Liver (tissue), 9 donors: ENCODE results near the gene HTR2A. TPM values are rescaled to one million over a fixed set of nuclear protein-coding genes. Genes with fewer than 3 reads are reported as not detected.

Experiments
- DNase-seq: peaks from one replicate; pipeline ENCODE4 v3.0.0-alpha.2; 2017; ENCODE audit warnings: low spot score
- H3K27ac ChIP-seq, 2 donors: one replicate each; pipeline ENCODE4 v1.7.0; 2013; ENCODE audit warnings: inconsistent platforms in 2 of 2, low read length in 2 of 2, control low read depth in 1 of 2, low read depth in 1 of 2, mild to moderate bottlenecking in 1 of 2
- H3K27me3 ChIP-seq, 4 donors: one replicate each; pipeline versions ENCODE4 v1.6.1 to v1.7.0; 2013; ENCODE audit warnings: low read length in 3 of 4, inconsistent platforms in 1 of 4, mild to moderate bottlenecking in 1 of 4, moderate library complexity in 1 of 4; ENCODE audit not compliant: control insufficient read depth in 4 of 4, insufficient read depth in 4 of 4
- H3K36me3 ChIP-seq, 4 donors: one replicate each; pipeline versions ENCODE4 v1.6.1 to v1.7.0; 2013; ENCODE audit warnings: low read length in 3 of 4, mild to moderate bottlenecking in 3 of 4, low read depth in 1 of 4, moderate library complexity in 1 of 4; ENCODE audit not compliant: control insufficient read depth in 4 of 4, insufficient read depth in 3 of 4
- H3K4me1 ChIP-seq, 4 donors: one replicate each; pipeline versions ENCODE4 v1.6.1 to v1.7.0; 2013; ENCODE audit warnings: low read length in 3 of 4, mild to moderate bottlenecking in 3 of 4, moderate library complexity in 1 of 4; ENCODE audit not compliant: control insufficient read depth in 4 of 4, insufficient read depth in 4 of 4
- H3K4me3 ChIP-seq, 3 donors: one replicate each; pipeline versions ENCODE4 v1.6.1 to v1.7.0; 2013; ENCODE audit warnings: low read length in 3 of 3, control low read depth in 1 of 3, low read depth in 1 of 3, mild to moderate bottlenecking in 1 of 3
- H3K9ac ChIP-seq, 2 donors: one replicate each; pipeline ENCODE4 v1.7.0; 2013; ENCODE audit warnings: low read length in 2 of 2, mild to moderate bottlenecking in 2 of 2, moderate library complexity in 2 of 2, control low read depth in 1 of 2, low read depth in 1 of 2
- H3K9me3 ChIP-seq, 4 donors: one replicate each; pipeline versions ENCODE4 v1.6.1 to v1.7.0; 2013; ENCODE audit warnings: low read length in 3 of 4; ENCODE audit not compliant: control insufficient read depth in 4 of 4
- FOXA1 ChIP-seq: IDR thresholded peaks from 2 replicates; pipeline ENCODE4 v1.6.1; 2016; ENCODE audit warnings: antibody characterized with exemption
- FOXA2 ChIP-seq: IDR thresholded peaks from 2 replicates; pipeline ENCODE4 v1.6.1; 2016; ENCODE audit warnings: antibody characterized with exemption
- HNF4A ChIP-seq, 2 donors: conservative IDR thresholded peaks; 2 replicates each; pipeline ENCODE4 v1.6.1; 2016; ENCODE audit warnings: antibody characterized with exemption in 2 of 2, mild to moderate bottlenecking in 2 of 2
- HNF4G ChIP-seq: IDR thresholded peaks from 2 replicates; pipeline ENCODE4 v1.6.1; 2016; ENCODE audit warnings: antibody characterized with exemption
- NR2F2 ChIP-seq: IDR thresholded peaks from 2 replicates; pipeline ENCODE4 v1.6.1; 2016; ENCODE audit warnings: antibody characterized with exemption
- RAD21 ChIP-seq, 2 donors: IDR thresholded peaks; 2 replicates each; pipeline ENCODE4 v1.6.1; 2016; ENCODE audit warnings: antibody characterized with exemption in 2 of 2, mild to moderate bottlenecking in 2 of 2
- SP1 ChIP-seq: IDR thresholded peaks from 2 replicates; pipeline ENCODE4 v1.6.1; 2018; ENCODE audit warnings: antibody characterized with exemption, mild to moderate bottlenecking
- TAF1 ChIP-seq: conservative IDR thresholded peaks from 2 replicates; pipeline ENCODE4 v1.6.1; 2016; ENCODE audit warnings: antibody characterized with exemption, mild to moderate bottlenecking
- WGBS: extraction: QIAGEN DNeasy Blood & Tissue Kit; methylation state at CpG from one replicate; pipeline ENCODE4 v1.1.7; 2013; 5-methylcytosine and 5-hydroxymethylcytosine counted together
- polyA plus RNA-seq, 2 donors: library from polyadenylated mRNA; stranded (reverse) in 1 of 2; unstranded in 1 of 2; fragments of 200-250 nt in 1 of 2; fragments of >200 nt in 1 of 2; fragmentation: Nextera tagmentation in 1 of 2; extraction: Ambion mirVana in 1 of 2; gene quantifications; one replicate each; pipeline versions ENCODE4 v1.2.1 to v1.2.3, GENCODE V29; 2013 to 2015
- total RNA-seq, 2 donors: library from RNA; depleted of rRNA; stranded (reverse); fragments of >200 nt; gene quantifications; one replicate each; pipeline ENCODE4 v1.2.3, GENCODE V29; 2014
- TF ChIP-seq, protein P1 (sequence below): fragments of 150-350 bp; IDR thresholded peaks from 2 replicates; pipeline ENCODE4 v1.5.1; 2017; ENCODE audit warnings: improper control_type of control experiment, low read depth, low read length; ENCODE audit not compliant: missing input control
- TF ChIP-seq, protein P2 (sequence below): IDR thresholded peaks from 2 replicates; pipeline ENCODE4 v1.6.1; 2016; ENCODE audit warnings: antibody characterized with exemption
- donor health status: healthy.
- donor health status: healthy.
- donor health status: healthy.
- donor health status: healthy.
- donor health status: healthy.

HTR2A gene
- total and polyA plus RNA-seq, 4 donors: under 0.01 to 0.19 (median 0.19) TPM; not detected in 1

- TF ChIP-seq, protein P1, sequence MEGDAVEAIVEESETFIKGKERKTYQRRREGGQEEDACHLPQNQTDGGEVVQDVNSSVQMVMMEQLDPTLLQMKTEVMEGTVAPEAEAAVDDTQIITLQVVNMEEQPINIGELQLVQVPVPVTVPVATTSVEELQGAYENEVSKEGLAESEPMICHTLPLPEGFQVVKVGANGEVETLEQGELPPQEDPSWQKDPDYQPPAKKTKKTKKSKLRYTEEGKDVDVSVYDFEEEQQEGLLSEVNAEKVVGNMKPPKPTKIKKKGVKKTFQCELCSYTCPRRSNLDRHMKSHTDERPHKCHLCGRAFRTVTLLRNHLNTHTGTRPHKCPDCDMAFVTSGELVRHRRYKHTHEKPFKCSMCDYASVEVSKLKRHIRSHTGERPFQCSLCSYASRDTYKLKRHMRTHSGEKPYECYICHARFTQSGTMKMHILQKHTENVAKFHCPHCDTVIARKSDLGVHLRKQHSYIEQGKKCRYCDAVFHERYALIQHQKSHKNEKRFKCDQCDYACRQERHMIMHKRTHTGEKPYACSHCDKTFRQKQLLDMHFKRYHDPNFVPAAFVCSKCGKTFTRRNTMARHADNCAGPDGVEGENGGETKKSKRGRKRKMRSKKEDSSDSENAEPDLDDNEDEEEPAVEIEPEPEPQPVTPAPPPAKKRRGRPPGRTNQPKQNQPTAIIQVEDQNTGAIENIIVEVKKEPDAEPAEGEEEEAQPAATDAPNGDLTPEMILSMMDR: no peak
- TF ChIP-seq SP1 (no peak), TAF1 (no peak), HNF4A (conservative IDR thresholded peaks at IDR 0.05) (no peak), NR2F2 (no peak), FOXA1 (no peak)
Measured at GRCh38 chr13:46858776-46859175, 38.1 kb downstream of the HTR2A start (continued).

DNA sequence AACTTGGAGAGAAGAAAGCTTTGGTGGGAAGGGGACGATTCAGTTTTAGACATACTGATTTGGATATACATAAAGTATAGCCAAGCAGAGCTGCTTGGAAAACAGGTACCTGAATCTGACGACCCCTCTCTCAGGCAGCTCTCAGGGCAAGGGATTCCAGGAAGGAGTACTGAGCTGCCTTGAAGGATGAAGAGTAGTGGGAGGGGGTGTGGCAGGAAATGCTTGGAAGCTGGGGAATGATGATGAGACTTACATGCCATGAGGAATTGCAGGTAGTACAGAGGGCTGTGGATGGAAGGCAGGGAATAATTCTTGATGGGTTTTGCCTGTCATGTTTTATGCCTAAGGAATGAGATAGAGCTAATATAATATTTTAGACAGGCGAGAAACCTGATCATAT lies 38.7 kb downstream of the HTR2A start:
- Histone ChIP-seq H3K4me1 (no peaks in the 10 kb centered on the region), H3K4me3 (no peak overlapping the region), H3K9ac (no peak overlapping the region), H3K9me3 (no peaks in the 10 kb centered on the region), H3K27ac (no peak overlapping the region), H3K27me3 (no peaks in the 10 kb centered on the region), H3K36me3 (no peaks in the 10 kb centered on the region)
- DNase-seq: no peak
- WGBS: 82% methylated on average over 3 of the region's 3 CpGs
- TF ChIP-seq NR2F2: no peak

DNA sequence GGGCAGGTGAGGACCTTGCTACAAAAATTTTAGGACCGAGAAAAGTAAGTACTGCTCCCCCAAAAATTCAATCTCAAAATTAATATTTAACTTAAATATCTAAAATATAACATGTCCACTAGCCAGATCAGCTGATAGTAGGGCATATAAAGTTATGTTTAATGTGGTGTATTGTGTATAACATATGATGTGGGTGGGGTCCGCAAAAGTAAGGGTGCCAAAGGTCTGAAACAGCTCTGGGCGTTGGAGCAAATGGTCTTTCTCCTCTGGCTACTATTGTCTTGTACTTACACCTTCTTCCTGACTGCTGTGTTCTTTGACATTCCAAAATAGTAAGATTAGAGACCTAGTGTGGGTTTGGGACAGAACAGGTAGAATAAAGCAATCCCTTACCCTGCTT lies 41.2 kb downstream of the HTR2A start:
- no peaks in the 10 kb centered on the region for H3K9me3 ChIP-seq
- no peaks in the 10 kb centered on the region for H3K4me1 ChIP-seq
- H3K27ac ChIP-seq: no peak overlapping the region
- no peak for DNase-seq
- no peaks in the 10 kb centered on the region for H3K27me3 ChIP-seq
- H3K9ac ChIP-seq: no peak overlapping the region
- no peak for TF ChIP-seq HNF4G
- TF ChIP-seq FOXA2: no peak
- TF ChIP-seq SP1: no peak
- no peak overlapping the region for H3K4me3 ChIP-seq
- 89% methylated on average over 3 of the region's 3 CpGs for WGBS
- H3K36me3 ChIP-seq: no peaks in the 10 kb centered on the region

- Histone ChIP-seq H3K9me3 (no peaks in the 10 kb centered on the region), H3K4me1 (no peaks in the 10 kb centered on the region), H3K4me3 (no peak overlapping the region), H3K9ac (no peak overlapping the region), H3K36me3 (no peaks in the 10 kb centered on the region), H3K27ac (no peak overlapping the region), H3K27me3 (no peaks in the 10 kb centered on the region)
- DNase-seq: no peak
- WGBS: 81% methylated on average over 2 of the region's 2 CpGs
- TF ChIP-seq HNF4A (conservative IDR thresholded peaks at IDR 0.05): no peak
- TF ChIP-seq, protein P2, sequence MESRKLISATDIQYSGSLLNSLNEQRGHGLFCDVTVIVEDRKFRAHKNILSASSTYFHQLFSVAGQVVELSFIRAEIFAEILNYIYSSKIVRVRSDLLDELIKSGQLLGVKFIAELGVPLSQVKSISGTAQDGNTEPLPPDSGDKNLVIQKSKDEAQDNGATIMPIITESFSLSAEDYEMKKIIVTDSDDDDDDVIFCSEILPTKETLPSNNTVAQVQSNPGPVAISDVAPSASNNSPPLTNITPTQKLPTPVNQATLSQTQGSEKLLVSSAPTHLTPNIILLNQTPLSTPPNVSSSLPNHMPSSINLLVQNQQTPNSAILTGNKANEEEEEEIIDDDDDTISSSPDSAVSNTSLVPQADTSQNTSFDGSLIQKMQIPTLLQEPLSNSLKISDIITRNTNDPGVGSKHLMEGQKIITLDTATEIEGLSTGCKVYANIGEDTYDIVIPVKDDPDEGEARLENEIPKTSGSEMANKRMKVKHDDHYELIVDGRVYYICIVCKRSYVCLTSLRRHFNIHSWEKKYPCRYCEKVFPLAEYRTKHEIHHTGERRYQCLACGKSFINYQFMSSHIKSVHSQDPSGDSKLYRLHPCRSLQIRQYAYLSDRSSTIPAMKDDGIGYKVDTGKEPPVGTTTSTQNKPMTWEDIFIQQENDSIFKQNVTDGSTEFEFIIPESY: no peak
- no peak for TF ChIP-seq RAD21 (IDR thresholded peaks at IDR 0.05)
- TF ChIP-seq SP1: no peak
- TF ChIP-seq, protein P1: no peak
- no peak for TF ChIP-seq HNF4G
Measured at GRCh38 chr13:46855166-46855565, 41.7 kb downstream of the HTR2A start.
